SU-DHL-6 (cell line): ENCODE data around the gene TRPV2.

Experiments
- H2AFZ ChIP-seq: fragments of 200-600 bp; sonication (generic); 2 replicates; pipeline ENCODE4 v1.6.1; 2014; ENCODE audit warnings: low read depth, mild to moderate bottlenecking, moderate library complexity, mixed read lengths, antibody characterized with exemption, low read length; ENCODE audit not compliant: severe bottlenecking
- H3F3A ChIP-seq: fragments of 200-600 bp; shearing (Covaris generic); 2 replicates; pipeline ENCODE4 v1.6.0; 2016; ENCODE audit warnings: antibody characterized with exemption, mild to moderate bottlenecking; ENCODE audit not compliant: insufficient read depth
- H3K27ac ChIP-seq: fragments of 200-600 bp; sonication (generic); 2 replicates; pipeline ENCODE4 v1.5.1; 2016; ENCODE audit warnings: low read depth, mild to moderate bottlenecking, low read length, moderate library complexity, mixed read lengths
- H3K27me3 ChIP-seq: fragments of 200-600 bp; sonication (generic), shearing (Covaris generic); 2 replicates; pipeline ENCODE4 v1.6.0; 2014; ENCODE audit warnings: mild to moderate bottlenecking, low read length
- H3K36me3 ChIP-seq: fragments of 200-600 bp; sonication (generic); 2 replicates; pipeline ENCODE4 v1.6.1; 2014; ENCODE audit warnings: mild to moderate bottlenecking, low read length, mixed read lengths
- H3K4me2 ChIP-seq: fragments of 300-600, 200-600 bp; shearing (Covaris generic), sonication (generic); 2 replicates; pipeline ENCODE4 v1.6.0; 2014; ENCODE audit warnings: low read length, low read depth, mild to moderate bottlenecking; ENCODE audit not compliant: poor library complexity, severe bottlenecking
- H3K4me3 ChIP-seq: fragments of 200-600 bp; sonication (generic); 2 replicates; pipeline ENCODE4 v1.5.1; 2014; ENCODE audit warnings: antibody characterized with exemption, low read length, mild to moderate bottlenecking, mixed read lengths; ENCODE audit not compliant: insufficient read depth, poor library complexity, severe bottlenecking
- H3K79me2 ChIP-seq: fragments of 200-600 bp; sonication (generic); 2 replicates; pipeline ENCODE4 v1.6.1; 2014; ENCODE audit warnings: mild to moderate bottlenecking, low read length, moderate library complexity; ENCODE audit not compliant: insufficient read depth
- H3K9ac ChIP-seq: fragments of 200-600 bp; sonication (generic); 2 replicates; pipeline ENCODE4 v1.7.0; 2014; ENCODE audit warnings: mild to moderate bottlenecking, low read length
- H3K9me2 ChIP-seq: fragments of 200-600 bp; sonication (generic); replicated peaks from 2 replicates; pipeline ENCODE4 v1.6.1; 2014; ENCODE audit warnings: low read length; ENCODE audit not compliant: insufficient read depth
- H3K9me3 ChIP-seq: fragments of 200-600 bp; sonication (generic); 2 replicates; pipeline ENCODE4 v1.6.1; 2014; ENCODE audit warnings: low read length, mixed read lengths; ENCODE audit not compliant: insufficient read depth
- H4K20me1 ChIP-seq: fragments of 200-600 bp; sonication (generic); 2 replicates; pipeline ENCODE4 v1.6.1; 2014; ENCODE audit warnings: low read depth, mild to moderate bottlenecking, antibody characterized with exemption, low read length, moderate library complexity, mixed read lengths
- CTCF ChIP-seq: fragments of 200-600 bp; sonication (generic); IDR thresholded peaks from one replicate; pipeline ENCODE4 v1.5.1; 2017; ENCODE audit warnings: antibody characterized with exemption, mild to moderate bottlenecking, low read length, moderate library complexity; ENCODE audit not compliant: insufficient read depth, poor library complexity, severe bottlenecking
- EZH2phosphoT487 ChIP-seq: fragments of 200-600 bp; sonication (generic), shearing (Covaris generic); conservative IDR thresholded peaks from 2 replicates; pipeline ENCODE4 v1.6.1; 2018; ENCODE audit warnings: mild to moderate bottlenecking, antibody characterized with exemption, low read length, moderate library complexity, mixed read lengths

TRPV2 gene

GRCh38 chr17:16467044-16467443 lies 51.7 kb downstream of the TRPV2 start:
- Histone ChIP-seq H3K9me2 (no peaks in the 10 kb centered on the region), H3F3A (no peaks in the 10 kb centered on the region), H3K79me2 (no peaks in the 10 kb centered on the region), H2AFZ (no peak overlapping the region), H3K36me3 (no peaks in the 10 kb centered on the region), H3K9me3 (no peaks in the 10 kb centered on the region), H3K9ac (no peak overlapping the region), H4K20me1 (no peaks in the 10 kb centered on the region), H3K4me3 (no peak overlapping the region), H3K4me2 (no peak overlapping the region), H3K27ac (no peak overlapping the region), H3K27me3 (no peaks in the 10 kb centered on the region)
- TF ChIP-seq CTCF (no peak), EZH2phosphoT487 (no peak)

GRCh38 chr17:16467886-16468285 lies 52.5 kb downstream of the TRPV2 start:
- Histone ChIP-seq H3K36me3 (no peaks in the 10 kb centered on the region), H3K9me2 (no peaks in the 10 kb centered on the region), H4K20me1 (no peaks in the 10 kb centered on the region), H3K4me2 (no peak overlapping the region), H3K9ac (no peak overlapping the region), H3F3A (no peaks in the 10 kb centered on the region), H3K9me3 (no peaks in the 10 kb centered on the region), H3K27ac (no peak overlapping the region), H2AFZ (no peak overlapping the region), H3K79me2 (no peaks in the 10 kb centered on the region), H3K4me3 (no peak overlapping the region), H3K27me3 (no peaks in the 10 kb centered on the region)
- TF ChIP-seq EZH2phosphoT487 (no peak), CTCF (no peak)

GRCh38 chr17:16468428-16468992 lies 53.1 kb downstream of the TRPV2 start:
- H3K79me2 ChIP-seq, result no peaks in the 10 kb centered on the region
- TF ChIP-seq CTCF (no peak), EZH2phosphoT487 (no peak)
- no peak overlapping the region for H2AFZ ChIP-seq
- no peaks in the 10 kb centered on the region for H3F3A ChIP-seq
- H3K27me3 ChIP-seq, result no peaks in the 10 kb centered on the region
- H3K9me2 ChIP-seq, result no peaks in the 10 kb centered on the region
- no peaks in the 10 kb centered on the region for H3K36me3 ChIP-seq
- no peak overlapping the region for H3K4me3 ChIP-seq
- no peaks in the 10 kb centered on the region for H4K20me1 ChIP-seq
- H3K9ac ChIP-seq, result no peak overlapping the region
- H3K9me3 ChIP-seq, result no peaks in the 10 kb centered on the region
- no peak overlapping the region for H3K27ac ChIP-seq
- H3K4me2 ChIP-seq, result no peak overlapping the region
